ENCODE results near the gene PER1.

Gene PER1

GRCh38 chr17:8141741-8142140 lies 10.5 kb downstream of the PER1 start:
- no peak for DNase-seq (ENCODE audit: low spot score)

GRCh38 chr17:8141045-8141444 lies 11.2 kb downstream of the PER1 start:
- no peak for DNase-seq (ENCODE audit: low spot score)

GRCh38 chr17:8140065-8141029 lies 11.9 kb downstream of the PER1 start:
- no peak for DNase-seq (ENCODE audit: low spot score)

GRCh38 chr17:8138672-8139371 lies 13.4 kb downstream of the PER1 start:
- peak; percentile 82 for DNase-seq (ENCODE audit: low spot score)

- no peak for DNase-seq (ENCODE audit: low spot score)
Observed at GRCh38 chr17:8138374-8138671, 13.9 kb downstream of the PER1 start.

GRCh38 chr17:8137645-8138373 lies 14.4 kb downstream of the PER1 start:
- DNase-seq (ENCODE audit: low spot score): no peak

GRCh38 chr17:8133941-8134340 lies 18.3 kb downstream of the PER1 start:
- DNase-seq (ENCODE audit: low spot score): no peak

- DNase-seq (ENCODE audit: low spot score): no peak
Observed at GRCh38 chr17:8133399-8133798, 18.8 kb downstream of the PER1 start.

- DNase-seq (ENCODE audit: low spot score): no peak
Observed at GRCh38 chr17:8131844-8132441, 20.3 kb downstream of the PER1 start.

GRCh38 chr17:8128125-8128784 lies 23.9 kb downstream of the PER1 start:
- no peak for DNase-seq (ENCODE audit: low spot score)

- peak; percentile 61 for DNase-seq (ENCODE audit: low spot score)
Observed at GRCh38 chr17:8126491-8127066, 25.6 kb downstream of the PER1 start.

- no peak for DNase-seq (ENCODE audit: low spot score)
Observed at GRCh38 chr17:8125947-8126490, 26.2 kb downstream of the PER1 start.

GRCh38 chr17:8125154-8125946 lies 26.9 kb downstream of the PER1 start:
- peak; percentile 74 for DNase-seq (ENCODE audit: low spot score)

- no peak for DNase-seq (ENCODE audit: low spot score)
Observed at GRCh38 chr17:8124350-8125153, 27.7 kb downstream of the PER1 start.

- peak; percentile 45 for DNase-seq (ENCODE audit: low spot score)
Observed at GRCh38 chr17:8123695-8124349, 28.4 kb downstream of the PER1 start, which contains the start of gene HES7. Gene HES7 (minus strand): TSS chr17:8124106. CDS start chr17:8124084, 22 bp downstream.

GRCh38 chr17:8122924-8123694 lies 29.1 kb downstream of the PER1 start:
- no peak for DNase-seq (ENCODE audit: low spot score)

GRCh38 chr17:8122422-8122923 lies 29.7 kb downstream of the PER1 start:
- no peak for DNase-seq (ENCODE audit: low spot score)

Measured in HuH-7.5 (cell line).